ENCODE results near the gene INPP5J. TPM values are rescaled to one million over a fixed set of nuclear protein-coding genes. Genes with fewer than 3 reads are reported as not detected.
A peak's percentile ranks its signal among the peaks of the same experiment; 100 is the strongest.

The INPP5J gene
- total and polyA plus RNA-seq, 9 of the 15 experiments (the other 6 are each of a cell fraction or from before 2014, with no cell fraction given) = 0.10 to 6.3 (median 4.8) TPM

- no peak for TF ChIP-seq SRF (CRISPR knock-in tag; IDR thresholded peaks at IDR 0.05)
- TF ChIP-seq ZNF239 (CRISPR knock-in tag; IDR thresholded peaks at IDR 0.05) = no peak
- TF ChIP-seq MAX (CRISPR knock-in tag; IDR thresholded peaks at IDR 0.05) = peak; percentile 79
- TF ChIP-seq THAP12 (CRISPR knock-in tag; IDR thresholded peaks at IDR 0.05) = no peak
These were observed 4.5 kb downstream of the INPP5J start (continued) for GRCh38 chr22:31127181-31127772.

GRCh38 chr22:31128156-31128555 is 5.4 kb downstream of the INPP5J start:
- H4K20me1 ChIP-seq (replicated peaks; ENCODE audit: control insufficient read depth, insufficient read depth, low read length) = no peaks in the 10 kb centered on the region
- FAIRE-seq (no peak), ATAC-seq (no peak), DNase-seq (ENCODE audit: extremely low read depth in 1 of 4, low spot score in 3 of 4) (no peak)
- WGBS (ENCODE audit: insufficient coverage, low coverage, missing lambda C conversion rate) = 81% methylated on average over 6 of the region's 7 CpGs
- no peaks in the 10 kb centered on the region for H3K9me3 ChIP-seq (replicated peaks; ENCODE audit: control insufficient read depth, insufficient read depth, low read depth, low read length)
- H3K9ac ChIP-seq (ENCODE audit: insufficient read depth in 1 of 2, low read depth in 2 of 2, low read length in 2 of 2) = peak overlapping the region in 1 of 2 experiments; percentile 74; a peak in 2 of 4 replicates
- ChIA-PET CTCF (ENCODE audit: low intra/inter-chr PET ratio) (no interaction called here), POLR2A (interaction anchor here (0.8 kb wide), 1 partner anchor 20 kb away, joined by 3 read pairs; no protein-coding TSS in a partner anchor)
- no peaks in the 10 kb centered on the region for H3K79me2 ChIP-seq (ENCODE audit: control insufficient read depth, insufficient read depth, low read length)
- peak overlapping the region; percentile 14; the same call in 1 of the 3 replicates for H3K27ac ChIP-seq (ENCODE audit: extremely low read depth, low read depth, low read length)
- no peaks in the 10 kb centered on the region for H3K9me1 ChIP-seq (ENCODE audit: control insufficient read depth, insufficient read depth, low read length)
- in situ Hi-C loops (cut with MboI) = no loop called here
- peak overlapping the region; percentile 51 for H3K4me2 ChIP-seq (ENCODE audit: insufficient read depth, low read length)
- H3K4me3 ChIP-seq = no peak overlapping the region
- intact Hi-C loops (cut with micrococcal nuclease) = no loop called here
- no TSS peak for BruUV-seq (replicated peaks)
- H2AFZ ChIP-seq (ENCODE audit: low read depth, low read length) = peak overlapping the region; percentile 75
- TF ChIP-seq SOX6 (IDR thresholded peaks at IDR 0.05) (no peak), SPI1 (IDR thresholded peaks at IDR 0.05; ENCODE audit: borderline replicate concordance, low read depth, low read length) (no peak), BRD4 (IDR thresholded peaks at IDR 0.05) (no peak), PATZ1 (CRISPR knock-in tag; IDR thresholded peaks at IDR 0.05; ENCODE audit: borderline replicate concordance) (no peak), ZBTB17 (CRISPR knock-in tag; IDR thresholded peaks at IDR 0.05) (no peak), TAF15 (IDR thresholded peaks at IDR 0.05; ENCODE audit: low read depth, low read length) (no peak), TGIF2 (CRISPR knock-in tag; IDR thresholded peaks at IDR 0.05) (no peak), ZNF354B (CRISPR knock-in tag; IDR thresholded peaks at IDR 0.05) (no peak)
- H3K4me1 ChIP-seq (replicated peaks in 1 of 2; ENCODE audit: control insufficient read depth in 2 of 2, insufficient read depth in 2 of 2, low read length in 2 of 2) = peaks cover 19 to 41% of the 10 kb centered on the region in 2 experiments; a peak in 4 of 5 replicates
- H3K36me3 ChIP-seq (ENCODE audit: control insufficient read depth, insufficient read depth, low read length) = no peaks in the 10 kb centered on the region
- H3K27me3 ChIP-seq (ENCODE audit: control insufficient read depth in 2 of 2, insufficient read depth in 2 of 2, low read length in 2 of 2) = no peaks in the 10 kb centered on the region
